MCF 10A (cell line): ENCODE results near the gene BPIFB2. TPM values are rescaled to one million over a fixed set of nuclear protein-coding genes. Genes with fewer than 3 reads are reported as not detected.

Experiments used
- BruUV-seq: library from RNA; stranded (reverse); fragments of 400-500 nt; replicated peaks from 2 replicates; lab custom pipeline; 2021; lab: Mats Ljungman, UMichigan
- CTCF ChIA-PET: fragments of 300-600 bp; sonication (Branson Sonifier 250); formaldehyde crosslinking; extraction: SDS; loops from one replicate; lab custom pipeline; 2021; ENCODE audit warnings: antibody characterized with exemption, inconsistent platforms; lab: Yijun Ruan, JAX
- POLR2A ChIA-PET: fragments of 300-600, 350-650 bp; sonication (Branson Sonifier 250); formaldehyde crosslinking; extraction: SDS; loops from one replicate; lab custom pipeline; 2020; ENCODE audit warnings: antibody characterized with exemption, inconsistent platforms; lab: Yijun Ruan, JAX
- DNase-seq: peaks from one replicate; pipeline ENCODE4 v3.0.0-alpha.2; 2018; ENCODE audit not compliant: unreplicated experiment
- H3K27ac Mint-ChIP-seq: one replicate; pipeline ENCODE4 v1.8.0; 2022; ENCODE audit warnings: mild to moderate bottlenecking, low read depth, mixed read lengths; ENCODE audit not compliant: unreplicated experiment
- H3K27me3 Mint-ChIP-seq: one replicate; pipeline ENCODE4 v1.8.0; 2022; ENCODE audit warnings: mixed read lengths; ENCODE audit not compliant: insufficient read depth, unreplicated experiment
- H3K36me3 Mint-ChIP-seq: one replicate; pipeline ENCODE4 v1.8.0; 2022; ENCODE audit warnings: mild to moderate bottlenecking, moderate library complexity, mixed read lengths; ENCODE audit not compliant: insufficient read depth, unreplicated experiment
- H3K4me1 Mint-ChIP-seq: one replicate; pipeline ENCODE4 v1.8.0; 2022; ENCODE audit warnings: mixed read lengths; ENCODE audit not compliant: insufficient read depth, unreplicated experiment
- H3K4me3 Mint-ChIP-seq: one replicate; pipeline ENCODE4 v1.8.0; 2022; ENCODE audit warnings: mild to moderate bottlenecking, moderate library complexity, mixed read lengths; ENCODE audit not compliant: unreplicated experiment
- H3K9me3 Mint-ChIP-seq: one replicate; pipeline ENCODE4 v1.8.0; 2022; ENCODE audit warnings: mixed read lengths; ENCODE audit not compliant: unreplicated experiment
- intact Hi-C: fragments of 100-400 bp; cut with micrococcal nuclease; formaldehyde crosslinking; loops from 2 replicates; pipeline ENCODE4 v1.14.1; 2022
- total RNA-seq: library from RNA; stranded (reverse); gene quantifications from 2 replicates; pipeline ENCODE4 v1.2.3, GENCODE V29; 2022
- TF ChIP-seq, protein P1 (sequence below): fragments of 200-600 bp; IDR thresholded peaks from one replicate; pipeline ENCODE4 v1.8.0; 2022; ENCODE audit warnings: antibody characterized with exemption, mild to moderate bottlenecking; ENCODE audit not compliant: unreplicated experiment

BPIFB2 gene
- total RNA-seq, 1 experiment from 2014 or later, result not detected

DNA sequence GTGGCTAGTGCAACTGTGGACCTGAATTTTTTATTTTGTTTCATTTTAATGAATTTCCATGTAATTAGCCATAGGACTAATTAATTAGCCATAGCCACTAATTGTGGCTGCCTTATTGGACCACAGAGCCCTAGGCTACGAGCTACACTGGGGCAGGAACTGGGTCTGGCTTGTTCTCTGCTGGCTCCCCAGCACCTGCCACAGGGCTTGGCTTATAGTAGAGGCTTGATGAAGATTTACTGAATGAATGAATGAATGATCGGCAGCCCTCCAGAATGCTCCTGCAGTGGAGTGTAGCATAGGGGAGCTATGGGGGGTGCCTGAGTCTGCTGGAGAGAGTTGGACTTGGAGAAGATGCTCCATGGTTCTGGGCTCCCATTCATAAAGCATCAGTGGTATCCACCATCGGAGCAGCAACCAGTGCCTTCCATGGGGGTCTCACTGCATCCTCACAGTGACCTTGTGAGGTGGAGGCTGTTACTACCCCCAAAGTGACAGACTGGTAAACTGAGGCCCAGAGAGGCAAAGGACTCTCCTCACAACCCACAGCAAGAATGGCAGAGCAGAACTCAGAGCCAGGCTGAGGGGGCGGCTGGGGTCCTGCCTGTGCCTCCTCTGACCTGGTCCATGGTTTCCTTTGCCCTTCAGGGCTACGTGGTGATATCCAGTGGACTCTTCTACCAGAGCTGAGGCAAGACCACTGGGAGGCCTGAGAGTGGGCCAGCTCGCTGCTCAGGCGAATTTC lies 15.4 kb downstream of the BPIFB2 start:
- POLR2A ChIA-PET, result no interaction called here
- TF ChIP-seq, protein P1, sequence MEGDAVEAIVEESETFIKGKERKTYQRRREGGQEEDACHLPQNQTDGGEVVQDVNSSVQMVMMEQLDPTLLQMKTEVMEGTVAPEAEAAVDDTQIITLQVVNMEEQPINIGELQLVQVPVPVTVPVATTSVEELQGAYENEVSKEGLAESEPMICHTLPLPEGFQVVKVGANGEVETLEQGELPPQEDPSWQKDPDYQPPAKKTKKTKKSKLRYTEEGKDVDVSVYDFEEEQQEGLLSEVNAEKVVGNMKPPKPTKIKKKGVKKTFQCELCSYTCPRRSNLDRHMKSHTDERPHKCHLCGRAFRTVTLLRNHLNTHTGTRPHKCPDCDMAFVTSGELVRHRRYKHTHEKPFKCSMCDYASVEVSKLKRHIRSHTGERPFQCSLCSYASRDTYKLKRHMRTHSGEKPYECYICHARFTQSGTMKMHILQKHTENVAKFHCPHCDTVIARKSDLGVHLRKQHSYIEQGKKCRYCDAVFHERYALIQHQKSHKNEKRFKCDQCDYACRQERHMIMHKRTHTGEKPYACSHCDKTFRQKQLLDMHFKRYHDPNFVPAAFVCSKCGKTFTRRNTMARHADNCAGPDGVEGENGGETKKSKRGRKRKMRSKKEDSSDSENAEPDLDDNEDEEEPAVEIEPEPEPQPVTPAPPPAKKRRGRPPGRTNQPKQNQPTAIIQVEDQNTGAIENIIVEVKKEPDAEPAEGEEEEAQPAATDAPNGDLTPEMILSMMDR, result no peak
- Mint-ChIP-seq H3K9me3 (no peaks in the 10 kb centered on the region), H3K4me3 (no peak overlapping the region), H3K27me3 (peaks cover 11% of the 10 kb centered on the region), H3K27ac (no peak overlapping the region), H3K36me3 (no peaks in the 10 kb centered on the region), H3K4me1 (no peaks in the 10 kb centered on the region)
- BruUV-seq, result no TSS peak
- CTCF ChIA-PET, result no interaction called here
- no peak for DNase-seq
- intact Hi-C loops, result no loop called here

DNA sequence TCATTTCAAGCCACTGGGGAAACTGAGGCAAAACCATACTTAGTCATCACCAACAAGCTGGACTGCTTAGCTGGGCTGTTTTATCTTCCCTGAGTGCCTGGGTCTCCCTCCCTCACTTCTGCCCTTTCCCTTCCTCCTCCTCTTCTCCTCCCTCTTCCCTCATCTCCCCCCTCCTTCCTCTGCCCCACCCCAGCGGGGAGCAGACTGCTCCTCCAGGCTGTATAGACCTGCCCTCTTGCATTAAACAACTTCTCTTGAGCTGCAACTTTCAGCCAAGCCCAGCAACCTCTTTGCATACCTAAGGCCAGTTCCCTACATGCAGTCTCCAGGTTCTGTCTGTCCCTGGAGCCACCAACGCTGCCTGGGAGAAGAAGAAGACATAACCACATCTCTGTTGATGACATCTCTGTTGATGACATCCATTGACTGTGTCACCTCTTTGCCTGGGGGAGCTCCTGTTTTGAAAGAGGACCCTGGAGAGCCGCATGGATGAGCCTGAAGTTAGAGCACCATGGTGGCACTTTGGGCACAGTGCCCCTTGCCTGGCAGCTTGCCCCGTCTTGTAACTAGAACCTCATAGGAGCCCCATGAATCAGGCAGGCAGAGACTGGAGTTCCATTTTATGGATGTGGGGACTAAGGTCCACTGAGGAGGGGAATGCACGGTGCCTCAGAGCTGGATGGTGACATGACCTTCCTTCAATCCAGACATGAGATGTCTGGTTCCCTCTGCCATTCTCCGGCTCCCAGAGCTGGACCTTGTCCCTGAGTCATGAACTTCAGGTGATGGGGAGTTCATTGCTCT lies 16.1 kb downstream of the BPIFB2 start:
- CTCF ChIA-PET, result interaction anchor here (1.5 kb wide), 1 partner anchor 10 kb away, joined by 3 read pairs; no protein-coding TSS in a partner anchor
- POLR2A ChIA-PET, result interaction anchor here (1.4 kb wide), 1 partner anchor 11 kb away, joined by 3 read pairs; no protein-coding TSS in a partner anchor
- Mint-ChIP-seq H3K27me3 (peaks cover 10% of the 10 kb centered on the region), H3K27ac (no peak overlapping the region), H3K4me1 (no peaks in the 10 kb centered on the region), H3K9me3 (no peaks in the 10 kb centered on the region), H3K4me3 (no peak overlapping the region), H3K36me3 (no peaks in the 10 kb centered on the region)
- DNase-seq, result no peak
- TF ChIP-seq, protein P1, result no peak
- no TSS peak for BruUV-seq
- intact Hi-C loops, result no loop called here

DNA sequence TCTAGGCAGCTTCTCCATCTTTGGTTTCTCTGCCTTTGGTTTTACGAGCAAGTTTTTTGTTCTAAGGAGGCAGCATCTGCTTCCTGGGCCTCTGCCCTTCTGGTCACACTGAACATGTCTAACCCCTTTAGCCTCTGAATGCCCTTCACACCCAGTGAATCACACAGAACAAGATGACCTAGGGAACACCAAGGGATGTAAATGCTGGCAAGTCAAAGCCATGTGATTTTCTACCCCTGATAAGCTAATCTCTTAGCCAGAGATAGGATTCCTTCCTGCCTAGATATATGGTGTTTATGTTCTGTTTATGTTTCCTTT lies 16.7 kb downstream of the BPIFB2 start:
- BruUV-seq, result no TSS peak
- Mint-ChIP-seq H3K4me3 (no peak overlapping the region), H3K4me1 (no peaks in the 10 kb centered on the region), H3K27me3 (peaks cover 8% of the 10 kb centered on the region), H3K9me3 (no peaks in the 10 kb centered on the region), H3K27ac (no peak overlapping the region), H3K36me3 (no peaks in the 10 kb centered on the region)
- DNase-seq, result no peak
- intact Hi-C loops, result no loop called here
- TF ChIP-seq, protein P1, result no peak
- ChIA-PET CTCF (interaction anchor here (1.5 kb wide), 1 partner anchor 11 kb away, joined by 3 read pairs; no protein-coding TSS in a partner anchor), POLR2A (interaction anchor here (1.4 kb wide), 1 partner anchor 10 kb away, joined by 3 read pairs; no protein-coding TSS in a partner anchor)
